KBM-7 (cell line): ENCODE data around the gene KLHL25.

ENCODE experiments used
- DNase-seq: peaks from one replicate; pipeline ENCODE4 v3.0.0-alpha.2; 2015
- in situ Hi-C: fragments of 300-500 bp; cut with MboI; formaldehyde crosslinking; loops from 2 replicates; pipeline ENCODE4 v1.14.3; 2020; ENCODE audit warnings: low sequenced_read_pairs, low pct_unique_long_range_greater_than_20kb, mixed read lengths

Gene KLHL25

GRCh38 chr15:85763673-85764633, 30.8 kb downstream of the KLHL25 start:
- no peak for DNase-seq
- in situ Hi-C loops = no loop called here

GRCh38 chr15:85763157-85763556, 31.6 kb downstream of the KLHL25 start:
- in situ Hi-C loops = no loop called here
- DNase-seq = no peak

GRCh38 chr15:85762756-85763127, 32.0 kb downstream of the KLHL25 start:
- in situ Hi-C loops = no loop called here
- DNase-seq = no peak

- no peak for DNase-seq
- in situ Hi-C loops = no loop called here
Measured at GRCh38 chr15:85762039-85762755, 32.5 kb downstream of the KLHL25 start.

DNA sequence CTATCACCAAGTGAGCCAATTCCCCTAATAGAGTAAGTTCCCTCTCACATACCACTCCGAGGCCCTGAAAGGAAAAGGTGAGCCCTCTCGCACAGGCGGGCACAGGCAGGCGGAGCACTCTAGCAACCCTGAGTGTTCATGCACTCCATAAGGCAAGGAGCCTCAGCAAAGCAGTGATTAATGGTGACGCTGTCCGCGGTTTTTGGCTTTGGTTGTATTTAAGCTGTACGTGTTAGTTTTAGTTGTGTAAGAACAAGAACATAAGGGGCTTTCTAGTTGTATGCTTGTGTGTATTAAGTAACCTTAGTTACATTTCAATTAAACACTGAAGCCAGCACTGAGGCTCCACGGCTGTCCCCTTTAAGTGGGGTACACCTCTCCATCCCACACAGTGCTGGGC, 33.1 kb downstream of the KLHL25 start:
- in situ Hi-C loops = no loop called here
- DNase-seq = no peak

GRCh38 chr15:85760531-85761371, 34.0 kb downstream of the KLHL25 start:
- no peak for DNase-seq
- in situ Hi-C loops = no loop called here

GRCh38 chr15:85760049-85760448, 34.7 kb downstream of the KLHL25 start:
- DNase-seq = no peak
- in situ Hi-C loops = no loop called here

DNA sequence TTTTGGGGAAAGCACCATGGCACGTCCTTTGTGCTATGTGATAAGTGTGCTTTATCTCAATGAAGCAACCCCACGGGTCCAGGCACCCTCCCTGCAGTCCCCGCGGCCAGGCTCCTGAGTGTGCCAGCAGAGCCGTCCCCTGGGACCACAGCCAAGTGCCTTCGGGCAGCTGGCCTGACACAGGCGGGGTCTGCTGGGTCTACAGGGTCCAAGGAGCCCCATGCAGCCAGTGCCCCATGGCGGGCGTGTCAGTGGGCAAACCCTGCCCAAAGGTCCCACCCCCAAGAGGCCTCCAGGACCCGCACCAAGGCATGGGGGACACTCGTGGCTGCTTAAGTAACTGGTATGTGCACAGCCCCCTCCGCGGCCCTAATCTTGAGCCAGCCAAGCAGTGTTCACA, 35.3 kb downstream of the KLHL25 start:
- in situ Hi-C loops = no loop called here
- DNase-seq = no peak

DNA sequence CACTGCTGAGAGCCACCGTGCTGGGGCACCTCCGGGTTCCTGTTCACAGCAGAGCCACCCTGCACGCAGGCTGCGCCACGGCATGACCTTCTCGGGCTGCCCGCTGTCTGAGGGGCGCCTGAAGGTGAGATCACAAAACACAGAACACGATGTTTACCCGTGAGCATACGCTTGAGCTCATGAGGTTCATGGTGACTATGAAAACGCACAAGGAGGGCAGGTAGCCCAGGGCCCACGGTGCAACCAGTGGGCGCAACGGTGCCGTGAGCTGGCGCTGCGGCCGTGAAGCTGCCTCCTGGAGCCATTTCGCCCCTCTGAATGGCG, 36.1 kb downstream of the KLHL25 start:
- no peak for DNase-seq
- in situ Hi-C loops = no loop called here

GRCh38 chr15:85757939-85758654, 36.6 kb downstream of the KLHL25 start:
- in situ Hi-C loops = no loop called here
- DNase-seq = no peak

GRCh38 chr15:85757073-85757938, 37.4 kb downstream of the KLHL25 start:
- in situ Hi-C loops = no loop called here
- no peak for DNase-seq

- DNase-seq = no peak
- in situ Hi-C loops = no loop called here
Measured at GRCh38 chr15:85756411-85757072, 38.2 kb downstream of the KLHL25 start.

DNA sequence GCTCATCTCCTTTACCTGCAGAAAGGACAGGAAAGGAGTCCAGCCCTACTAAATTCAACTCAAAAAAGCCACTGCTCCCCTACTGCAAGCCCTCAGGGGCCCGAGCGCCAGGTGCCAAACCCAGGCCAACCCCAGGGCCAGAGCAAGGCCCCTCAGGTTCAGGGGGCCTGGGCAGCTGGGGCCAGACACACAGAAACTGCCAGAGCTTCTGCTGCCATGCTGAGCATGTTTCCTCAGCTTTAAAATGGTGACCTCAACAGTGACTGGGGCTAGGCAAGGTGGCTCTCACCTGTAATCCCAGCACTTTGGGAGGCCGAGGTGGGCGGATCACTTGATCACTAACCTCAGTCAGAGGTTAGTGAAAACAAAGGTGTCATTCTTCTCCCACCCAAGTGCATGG, 38.8 kb downstream of the KLHL25 start:
- DNase-seq = no peak
- in situ Hi-C loops = no loop called here

GRCh38 chr15:85755471-85755870, 39.3 kb downstream of the KLHL25 start:
- no peak for DNase-seq
- in situ Hi-C loops = no loop called here

DNA sequence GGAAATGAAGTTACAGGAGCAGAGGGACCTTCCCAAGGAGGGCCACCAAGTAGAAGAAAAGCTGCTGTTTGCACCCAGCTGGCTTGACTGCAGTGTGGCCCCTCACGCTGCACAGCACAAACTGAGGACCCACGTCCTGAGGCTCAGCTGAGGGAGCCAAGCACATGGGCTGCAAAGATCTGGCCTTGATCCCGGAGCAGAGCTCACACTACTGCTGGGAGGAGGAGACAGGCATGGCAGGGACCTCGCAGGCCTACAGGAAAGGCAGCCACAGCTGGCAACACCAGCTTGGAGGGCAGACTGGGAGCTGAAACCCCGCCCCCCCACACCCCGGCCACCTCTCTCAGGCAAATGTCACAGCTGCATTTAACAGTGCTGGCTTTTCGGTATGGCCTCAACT, 39.7 kb downstream of the KLHL25 start:
- in situ Hi-C loops = no loop called here
- DNase-seq = no peak

- peak; percentile 53 for DNase-seq
- in situ Hi-C loops = no loop called here
Measured at GRCh38 chr15:85753791-85754452, 40.8 kb downstream of the KLHL25 start.

- in situ Hi-C loops = no loop called here
Measured at GRCh38 chr15:85753261-85753660, 41.5 kb downstream of the KLHL25 start.

More at GRCh38 chr15:85753261-85753660, 41.5 kb downstream of the KLHL25 start:
- DNase-seq = no peak
